PC-9 (cell line): Measurements from ENCODE around the gene TXNDC5. TPM values are rescaled to one million over a fixed set of nuclear protein-coding genes. Genes with fewer than 3 reads are reported as not detected.

ENCODE experiments used
- BruUV-seq: library from RNA; stranded (reverse); fragments of 400-500 nt; replicated peaks from 2 replicates; lab custom pipeline; 2021; lab: Mats Ljungman, UMichigan
- CTCF ChIA-PET: fragments of 300-600 bp; sonication (Branson Sonifier 250); formaldehyde crosslinking; loops from one replicate; lab custom pipeline; 2022; ENCODE audit warnings: antibody characterized with exemption; lab: Charles Lee
- POLR2A ChIA-PET: fragments of 300-600 bp; sonication (Branson Sonifier 250); formaldehyde crosslinking; loops from one replicate; lab custom pipeline; 2022; ENCODE audit warnings: antibody characterized with exemption; ENCODE audit not compliant: unreplicated experiment; lab: Charles Lee
- DNase-seq, 2 experiments: peaks; one replicate each; pipeline versions ENCODE4 v3.0.0 to v3.0.0-alpha.2; 2015 to 2022; ENCODE audit warnings: mixed read lengths in 1 of 2
- H2AFZ ChIP-seq: fragments of 200-600 bp; sonication (generic); 2 replicates; pipeline ENCODE4 v1.8.1; 2017; ENCODE audit warnings: antibody characterized with exemption
- H3F3A ChIP-seq: fragments of 200-600 bp; sonication (generic); 2 replicates; pipeline ENCODE4 v1.8.1; 2017; ENCODE audit warnings: antibody characterized with exemption, mild to moderate bottlenecking, low read depth; ENCODE audit not compliant: insufficient read depth
- H3K27ac ChIP-seq: fragments of 200-600 bp; sonication (generic); 2 replicates; pipeline ENCODE4 v1.6.1; 2016; ENCODE audit warnings: mixed run types
- H3K27me3 ChIP-seq: fragments of 200-600 bp; sonication (generic); 2 replicates; pipeline ENCODE4 v1.6.1; 2016; ENCODE audit warnings: low read depth, mixed run types; ENCODE audit not compliant: insufficient read depth
- H3K36me3 ChIP-seq: fragments of 200-600 bp; sonication (generic); 2 replicates; pipeline ENCODE4 v1.6.1; 2016; ENCODE audit warnings: low read depth, mixed run types
- H3K4me1 ChIP-seq: fragments of 200-600 bp; sonication (generic); replicated peaks from 2 replicates; pipeline ENCODE4 v1.6.1; 2016; ENCODE audit warnings: mixed run types; ENCODE audit not compliant: insufficient read depth
- H3K4me2 ChIP-seq: fragments of 200-600 bp; sonication (generic); 2 replicates; pipeline ENCODE4 v1.6.1; 2017; ENCODE audit warnings: mixed run types
- H3K4me3 ChIP-seq: fragments of 200-600 bp; sonication (generic); 2 replicates; pipeline ENCODE4 v1.6.1; 2016; ENCODE audit warnings: mixed run types
- H3K79me2 ChIP-seq: fragments of 200-600 bp; sonication (generic); 2 replicates; pipeline ENCODE4 v1.6.1; 2017; ENCODE audit warnings: low read depth, mixed run types
- H3K9me2 ChIP-seq: fragments of 200-600 bp; sonication (generic); 2 replicates; pipeline ENCODE4 v1.8.1; 2017; ENCODE audit warnings: mild to moderate bottlenecking; ENCODE audit not compliant: insufficient read depth
- H3K9me3 ChIP-seq: fragments of 200-600 bp; sonication (generic); 2 replicates; pipeline ENCODE4 v1.8.1; 2016; ENCODE audit warnings: low read depth; ENCODE audit not compliant: insufficient read depth
- H4K20me1 ChIP-seq: fragments of 200-600 bp; sonication (generic); 2 replicates; pipeline ENCODE4 v1.8.1; 2017; ENCODE audit not compliant: insufficient read depth
- CTCF ChIP-seq: fragments of 200-600 bp; sonication (generic); conservative IDR thresholded peaks from 2 replicates; pipeline ENCODE4 v1.6.1; 2017; ENCODE audit warnings: mixed run types, antibody characterized with exemption, mild to moderate bottlenecking, moderate library complexity
- EZH2 ChIP-seq: fragments of 200-600 bp; sonication (generic); IDR thresholded peaks from 2 replicates; pipeline ENCODE4 v1.8.0; 2017; ENCODE audit warnings: antibody characterized with exemption, low read depth
- intact Hi-C: fragments of 100-400 bp; cut with micrococcal nuclease; formaldehyde crosslinking; loops from one replicate; pipeline ENCODE4 v1.10.0; 2022; ENCODE audit not compliant: unreplicated experiment
- total RNA-seq: library from RNA; stranded (reverse); gene quantifications from 2 replicates; pipeline ENCODE4 v1.2.3, GENCODE V29; 2021

TXNDC5 gene
- total RNA-seq, 1 experiment from 2014 or later, result 74.8 TPM

- no peaks in the 10 kb centered on the region for H3K9me2 ChIP-seq
- TF ChIP-seq CTCF (no peak), EZH2 (no peak)
- no TSS peak for BruUV-seq
- H4K20me1 ChIP-seq, result no peaks in the 10 kb centered on the region
- H3K27me3 ChIP-seq, result no peaks in the 10 kb centered on the region
- H3F3A ChIP-seq, result no peaks in the 10 kb centered on the region
- no peak overlapping the region for H3K4me3 ChIP-seq
- no peaks in the 10 kb centered on the region for H3K36me3 ChIP-seq
- no peak for DNase-seq
- ChIA-PET POLR2A (no interaction called here), CTCF (no interaction called here)
- H2AFZ ChIP-seq, result no peak overlapping the region
- intact Hi-C loops, result no loop called here
- no peaks in the 10 kb centered on the region for H3K4me1 ChIP-seq
- no peak overlapping the region for H3K27ac ChIP-seq
- no peaks in the 10 kb centered on the region for H3K9me3 ChIP-seq
- no peak overlapping the region for H3K4me2 ChIP-seq
- H3K79me2 ChIP-seq, result no peaks in the 10 kb centered on the region
These were observed 14.3 kb upstream of the TXNDC5 start for GRCh38 chr6:7924867-7925266.

DNA sequence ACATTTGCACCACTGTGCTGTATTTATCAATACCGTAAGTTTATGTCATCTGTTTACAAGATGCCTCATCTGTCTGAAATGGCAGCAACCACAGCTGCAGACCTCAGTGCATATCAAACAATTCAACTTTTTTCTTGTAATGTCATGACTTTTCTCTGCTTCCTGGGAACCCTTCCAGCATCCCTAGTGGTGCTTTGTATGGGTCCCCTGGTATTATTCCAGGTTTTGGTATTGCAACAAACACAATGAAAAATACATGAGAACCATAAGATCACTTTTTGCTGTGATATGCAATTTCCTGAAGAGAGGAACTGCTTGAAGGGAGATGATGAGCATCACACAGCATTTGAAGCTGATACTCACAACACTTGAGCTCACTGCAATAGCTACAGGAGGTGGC lies 12.0 kb upstream of the TXNDC5 start:
- no peaks in the 10 kb centered on the region for H3K4me1 ChIP-seq
- no peaks in the 10 kb centered on the region for H3K9me3 ChIP-seq
- no peak for DNase-seq
- no peak overlapping the region for H2AFZ ChIP-seq
- H3K79me2 ChIP-seq, result no peaks in the 10 kb centered on the region
- H4K20me1 ChIP-seq, result no peaks in the 10 kb centered on the region
- H3K4me2 ChIP-seq, result no peak overlapping the region
- CTCF ChIA-PET, result no interaction called here
- no peaks in the 10 kb centered on the region for H3F3A ChIP-seq
- POLR2A ChIA-PET, result no interaction called here
- no peaks in the 10 kb centered on the region for H3K36me3 ChIP-seq
- no peaks in the 10 kb centered on the region for H3K27me3 ChIP-seq
- BruUV-seq, result no TSS peak
- intact Hi-C loops, result no loop called here
- H3K9me2 ChIP-seq, result no peaks in the 10 kb centered on the region
- no peak for TF ChIP-seq CTCF
- no peak for TF ChIP-seq EZH2
- H3K4me3 ChIP-seq, result no peak overlapping the region
- no peak overlapping the region for H3K27ac ChIP-seq

- Histone ChIP-seq H3K4me1 (no peaks in the 10 kb centered on the region), H3F3A (no peaks in the 10 kb centered on the region), H3K27ac (no peak overlapping the region), H3K9me3 (no peaks in the 10 kb centered on the region), H4K20me1 (no peaks in the 10 kb centered on the region), H3K4me3 (no peak overlapping the region), H2AFZ (no peak overlapping the region), H3K4me2 (no peak overlapping the region), H3K27me3 (no peaks in the 10 kb centered on the region), H3K79me2 (no peaks in the 10 kb centered on the region), H3K36me3 (no peaks in the 10 kb centered on the region), H3K9me2 (no peaks in the 10 kb centered on the region)
- no peak for TF ChIP-seq EZH2
- ChIA-PET POLR2A (no interaction called here), CTCF (no interaction called here)
- intact Hi-C loops, result no loop called here
- BruUV-seq, result no TSS peak
- DNase-seq, result no peak
These were observed 11.1 kb upstream of the TXNDC5 start for GRCh38 chr6:7921632-7922092.

GRCh38 chr6:7921046-7921445 lies 10.5 kb upstream of the TXNDC5 start:
- no peaks in the 10 kb centered on the region for H3K9me2 ChIP-seq
- H3F3A ChIP-seq, result no peaks in the 10 kb centered on the region
- H3K4me1 ChIP-seq, result no peaks in the 10 kb centered on the region
- no TSS peak for BruUV-seq
- TF ChIP-seq CTCF, result no peak
- no peak for TF ChIP-seq EZH2
- POLR2A ChIA-PET, result no interaction called here
- no peaks in the 10 kb centered on the region for H3K79me2 ChIP-seq
- CTCF ChIA-PET, result no interaction called here
- no peaks in the 10 kb centered on the region for H3K36me3 ChIP-seq
- no peaks in the 10 kb centered on the region for H3K9me3 ChIP-seq
- no peak overlapping the region for H3K27ac ChIP-seq
- no peak overlapping the region for H3K4me2 ChIP-seq
- no peaks in the 10 kb centered on the region for H4K20me1 ChIP-seq
- no peak overlapping the region for H2AFZ ChIP-seq
- H3K27me3 ChIP-seq, result no peaks in the 10 kb centered on the region
- intact Hi-C loops, result no loop called here
- no peak overlapping the region for H3K4me3 ChIP-seq
- DNase-seq, result no peak
